ENCODE data around the gene NOD1. TPM values are rescaled to one million over a fixed set of nuclear protein-coding genes. Genes with fewer than 3 reads are reported as not detected.
A peak's percentile ranks its signal among the peaks of the same experiment; 100 is the strongest.
"Not testable (repeated sequence)": the region's sequence is repeated elsewhere in the genome, so short reads cannot be mapped to it uniquely, and the experiment has no call there.

Gene NOD1
- total RNA-seq, 2 donors from 2014 or later = 12.7 to 14.5 TPM

DNA sequence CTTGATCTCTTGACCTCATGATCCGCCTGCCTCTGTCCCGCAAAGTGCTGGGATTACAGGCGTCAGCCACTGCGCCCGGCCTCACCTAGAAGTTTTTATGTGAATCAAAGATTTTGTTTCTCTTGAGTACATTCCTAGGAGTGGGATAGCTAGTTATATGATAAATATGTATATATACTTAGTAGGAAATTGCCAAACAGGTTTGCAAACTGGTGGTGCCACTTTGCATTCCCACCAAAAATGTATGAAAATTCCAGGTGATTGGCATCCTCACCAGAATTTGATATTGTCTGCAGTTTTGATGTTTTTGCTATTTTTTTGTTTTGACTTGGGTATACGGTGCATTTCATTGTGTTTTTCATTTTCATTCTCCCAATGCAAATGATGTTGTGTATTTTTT lies 86.8 kb downstream of the NOD1 start:
- no peak for ATAC-seq
- intact Hi-C loops (cut with DNase I, micrococcal nuclease) = no loop called here
- DNase-seq = no peak

DNA sequence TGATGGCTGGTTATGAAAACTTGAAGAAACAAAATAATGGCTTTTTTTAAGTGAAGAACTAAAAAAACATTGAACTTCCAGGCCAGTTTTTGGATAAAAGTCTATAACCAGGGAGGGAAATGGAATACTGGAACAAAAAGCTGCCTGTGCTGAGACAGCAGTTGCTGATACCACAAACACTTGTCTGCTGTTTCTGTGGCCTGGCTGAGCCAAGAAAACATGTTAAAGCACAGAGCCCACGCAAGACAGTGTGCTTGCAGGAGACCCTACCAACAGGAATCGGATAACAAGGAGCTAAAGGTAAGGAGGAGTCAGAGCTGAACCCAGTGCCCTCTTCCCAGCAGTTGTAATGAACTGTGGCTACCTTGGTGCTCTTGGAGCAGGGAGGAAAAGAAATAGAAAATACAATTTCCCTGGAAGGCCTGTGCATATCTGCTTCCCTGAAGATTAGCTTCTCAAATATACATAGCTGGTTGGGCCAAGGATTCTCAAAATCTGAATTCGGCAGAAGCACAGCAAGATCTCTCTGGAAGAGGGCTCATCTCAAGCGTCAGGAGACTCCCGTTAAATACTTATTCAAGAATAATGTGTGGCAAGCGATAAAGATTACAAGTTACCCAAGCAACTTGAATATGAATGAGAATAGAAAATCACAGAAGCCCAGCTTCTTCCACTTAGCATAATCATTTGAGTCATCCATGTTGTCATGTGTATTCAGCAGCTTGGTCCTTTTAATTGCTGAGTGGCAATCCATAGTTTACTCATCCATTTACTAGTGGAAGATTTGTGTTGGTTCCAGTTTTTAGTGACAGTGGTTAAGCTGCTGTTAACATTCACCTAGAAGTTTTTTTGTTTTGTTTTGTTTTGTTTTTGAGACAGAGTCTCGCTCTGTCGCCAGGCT lies 87.6 kb downstream of the NOD1 start:
- ATAC-seq = no peak
- intact Hi-C loops (cut with DNase I, micrococcal nuclease) = no loop called here
- DNase-seq = no peak

DNA sequence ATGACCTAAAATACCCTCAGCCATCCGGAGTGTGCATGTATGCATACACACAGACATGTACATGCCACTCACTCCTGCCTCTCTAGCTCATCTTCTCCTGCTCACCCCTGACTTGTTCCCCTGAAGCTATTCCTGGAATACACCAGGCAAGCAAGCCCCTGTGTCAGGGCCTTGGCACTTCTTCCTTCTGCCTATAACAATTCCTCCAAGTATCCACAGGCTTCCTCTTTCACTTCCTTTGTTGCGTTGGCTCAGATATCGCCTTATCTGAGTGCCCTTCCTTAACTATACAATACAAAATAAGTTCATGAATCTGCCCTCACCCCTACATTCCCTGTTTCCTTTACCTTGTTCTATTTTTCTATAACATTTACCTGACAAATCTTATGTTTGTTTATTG lies 88.8 kb downstream of the NOD1 start:
- intact Hi-C loops (cut with DNase I, micrococcal nuclease) = no loop called here
- no peak for ATAC-seq
- no peak for DNase-seq

DNA sequence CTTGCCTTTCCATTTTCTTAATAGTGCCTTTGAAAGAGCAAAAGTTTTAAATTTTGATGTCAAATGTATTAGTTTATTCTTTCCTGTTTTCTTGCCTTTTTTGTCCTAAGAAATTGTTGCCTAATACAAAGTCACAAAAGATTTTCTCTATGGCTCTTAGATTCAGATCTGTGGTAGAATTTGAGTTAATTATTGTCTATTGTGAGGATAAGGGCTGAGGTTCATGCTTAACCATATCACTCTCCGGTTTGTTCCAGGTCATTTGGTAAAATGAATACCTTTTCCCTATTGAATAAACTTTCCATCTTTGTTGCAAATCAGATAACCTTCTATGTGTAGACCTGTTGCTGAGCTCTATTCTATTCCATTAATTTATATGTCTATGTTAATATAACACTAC lies 96.0 kb downstream of the NOD1 start:
- intact Hi-C loops (cut with DNase I, micrococcal nuclease) = no loop called here
- DNase-seq = no peak
- peak; percentile 62 for ATAC-seq

DNA sequence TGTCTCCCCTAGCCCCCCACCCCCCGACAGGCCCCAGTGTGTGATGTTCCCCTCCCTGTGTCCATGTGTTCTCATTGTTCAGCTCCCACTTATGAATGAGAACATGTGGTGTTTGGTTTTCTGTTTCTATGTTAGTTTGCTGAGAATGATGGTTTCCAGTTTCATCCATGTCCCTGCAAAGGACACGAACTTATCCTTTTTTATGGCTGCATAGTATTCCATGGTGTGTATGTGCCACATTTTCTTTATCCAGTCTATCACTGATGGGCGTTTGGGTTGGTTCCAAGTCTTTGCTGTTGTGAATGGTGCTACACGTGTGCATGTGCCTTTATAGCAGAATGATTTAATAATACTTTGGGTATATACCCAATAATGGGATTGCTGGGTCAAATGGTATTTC lies 97.8 kb downstream of the NOD1 start:
- ATAC-seq; intact Hi-C loops (cut with DNase I, micrococcal nuclease); DNase-seq: not testable (repeated sequence)

DNA sequence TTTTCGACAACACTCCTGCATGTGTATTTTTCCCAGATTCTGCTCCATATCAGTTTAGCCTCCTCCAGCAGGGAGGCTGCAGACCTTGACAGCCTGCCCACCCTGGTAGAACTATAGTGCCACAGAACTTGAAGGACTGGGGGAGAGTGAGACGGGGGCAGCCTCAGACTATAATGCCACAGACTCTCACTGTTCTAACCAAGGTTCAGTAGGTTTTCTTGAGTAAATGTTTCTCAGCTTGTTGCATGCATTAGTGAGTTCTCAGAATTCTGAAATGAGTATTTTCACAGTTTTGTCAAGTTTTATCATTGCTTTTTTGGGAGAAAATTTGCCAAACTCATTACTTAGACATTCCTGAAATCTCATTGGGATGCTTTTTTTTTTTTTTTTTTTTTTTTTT lies 98.3 kb downstream of the NOD1 start:
- no peak for ATAC-seq
- intact Hi-C loops (cut with DNase I, micrococcal nuclease) = no loop called here
- DNase-seq = no peak

DNA sequence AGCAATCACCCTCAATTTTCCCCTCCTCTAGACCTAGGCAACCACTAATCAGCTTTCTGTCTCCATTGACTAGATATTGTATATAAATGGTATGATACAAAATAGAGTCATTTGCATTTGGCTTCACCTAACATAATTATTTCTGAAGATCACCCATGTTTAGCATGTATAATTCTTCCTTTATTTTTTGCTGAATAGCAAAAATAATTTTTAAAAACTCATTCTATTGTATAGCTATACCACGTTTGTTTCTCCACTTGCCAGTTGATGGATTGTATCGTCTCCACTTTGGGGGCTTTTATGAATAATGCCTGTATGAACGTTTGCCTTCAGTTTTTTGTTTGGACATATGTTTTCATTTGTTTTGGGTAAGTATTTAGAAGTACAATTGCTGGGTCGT lies 98.8 kb downstream of the NOD1 start:
- DNase-seq (no peak), ATAC-seq (no peak)
- intact Hi-C loops (cut with DNase I, micrococcal nuclease) = no loop called here

DNA sequence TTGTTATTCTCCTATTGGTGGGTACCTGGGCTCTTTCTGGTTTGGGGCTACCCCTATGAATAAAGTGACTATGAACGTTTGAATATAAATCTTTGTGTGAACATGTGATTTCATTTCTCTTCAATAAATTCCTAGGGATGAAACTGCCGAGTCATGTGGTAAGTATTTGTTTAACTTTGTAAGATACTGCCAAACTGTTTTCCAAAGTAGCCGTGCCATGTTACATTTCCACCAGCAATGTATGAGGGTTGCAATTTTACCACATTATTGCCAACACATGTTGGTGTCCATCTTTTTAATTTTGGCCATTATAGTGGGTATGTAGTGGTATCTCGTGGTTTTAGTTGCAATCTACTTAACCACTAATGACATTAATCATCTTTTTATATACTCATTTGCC lies 99.5 kb downstream of the NOD1 start:
- DNase-seq (no peak), ATAC-seq (no peak)
- intact Hi-C loops (cut with DNase I, micrococcal nuclease) = no loop called here

DNA sequence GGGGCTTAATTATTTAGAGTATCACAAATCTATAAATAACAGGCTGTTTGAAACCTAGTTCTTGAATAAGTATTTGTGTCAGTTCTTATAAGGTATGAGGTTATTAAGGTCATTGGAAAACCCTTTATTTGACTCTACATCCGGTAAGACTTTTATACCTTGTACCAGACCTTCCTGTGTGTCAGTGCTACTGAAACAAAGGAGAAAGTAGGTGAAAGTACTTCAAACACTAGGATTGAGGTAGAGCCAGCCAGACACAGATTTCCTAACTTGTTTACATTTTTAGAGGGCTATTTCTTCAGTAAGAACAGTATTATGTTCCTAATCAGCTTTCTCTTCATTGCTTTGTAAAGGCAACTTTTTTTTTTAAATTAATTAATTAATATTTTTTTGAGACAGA lies 100.3 kb downstream of the NOD1 start:
- intact Hi-C loops (cut with DNase I, micrococcal nuclease) = no loop called here
- ATAC-seq = no peak
- no peak for DNase-seq

Other genes with a start within 250 kb of the NOD1 start
- gene ZNRF2, start 194.2 kb downstream of the NOD1 start, total RNA-seq = 10 to 100 TPM; 50.3 TPM
- gene GGCT, start 26.0 kb upstream of the NOD1 start, total RNA-seq = 10 to 100 TPM; 34.8 to 47.6 TPM
- 100 to 1,000 TPM in 1 of 2 donors, 10 to 100 TPM in 1; 57.8 to 104 TPM for gene GARS1, start 116.1 kb upstream of the NOD1 start, total RNA-seq
- under 1 TPM in 1 of 2 donors, not detected in 1; 0.09 TPM for gene CRHR2, start 203.7 kb upstream of the NOD1 start, total RNA-seq